Sigmoid colon (tissue), 4 donors: ENCODE results near the gene FUT9.

Source experiments
- EP300 ChIP-seq, 4 donors: sonication (generic); formaldehyde crosslinking; IDR thresholded peaks; one replicate each; pipeline ENCODE4 v1.6.1; 2017; ENCODE audit warnings: antibody characterized with exemption in 4 of 4
- POLR2A ChIP-seq, 2 donors: fragments of 450-650 bp; IDR thresholded peaks; one replicate each; pipeline ENCODE4 v1.6.1; 2016; ENCODE audit warnings: antibody characterized with exemption in 2 of 2, mild to moderate bottlenecking in 2 of 2, moderate library complexity in 2 of 2
- POLR2AphosphoS5 ChIP-seq, 4 donors: sonication (generic); formaldehyde crosslinking; IDR thresholded peaks; one replicate each; pipeline ENCODE4 v1.6.1; 2017; ENCODE audit warnings: antibody characterized with exemption in 4 of 4
- TF ChIP-seq, protein P1 (sequence below), 4 experiments: fragments of 450-650 bp in 3 of 4; fragments of 200-600 bp in 1 of 4; IDR thresholded peaks; one replicate each; pipeline ENCODE4 v1.5.1; 2016 to 2019; ENCODE audit warnings: antibody characterized with exemption in 4 of 4, mild to moderate bottlenecking in 3 of 4, moderate library complexity in 2 of 4

DNA sequence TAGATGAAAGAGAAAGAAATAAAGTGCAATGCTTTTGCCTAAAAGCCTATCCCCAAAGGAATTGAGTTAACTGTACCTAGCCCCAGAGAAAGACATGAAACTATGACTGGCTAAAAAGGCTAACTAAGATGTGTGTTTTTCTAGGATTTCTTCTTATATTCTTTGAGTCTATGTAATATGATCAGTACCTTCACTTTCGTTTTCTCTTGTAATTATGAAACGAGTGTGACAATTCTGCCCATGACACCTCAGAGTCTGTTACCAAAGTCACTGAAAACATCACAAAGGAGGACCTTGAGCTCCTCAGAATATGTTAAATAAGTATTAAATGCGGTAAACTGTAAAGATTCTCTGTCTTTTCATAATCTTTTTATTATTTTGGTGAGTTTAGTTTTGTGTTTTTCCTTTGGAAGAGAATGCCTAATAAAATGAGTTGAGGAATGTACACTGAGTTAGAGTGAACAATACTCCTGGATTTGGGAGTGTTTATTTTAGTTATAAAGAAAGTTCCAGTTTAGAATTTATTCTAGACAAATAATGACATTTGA, 141.3 kb downstream of the FUT9 start:
- TF ChIP-seq, protein P1, sequence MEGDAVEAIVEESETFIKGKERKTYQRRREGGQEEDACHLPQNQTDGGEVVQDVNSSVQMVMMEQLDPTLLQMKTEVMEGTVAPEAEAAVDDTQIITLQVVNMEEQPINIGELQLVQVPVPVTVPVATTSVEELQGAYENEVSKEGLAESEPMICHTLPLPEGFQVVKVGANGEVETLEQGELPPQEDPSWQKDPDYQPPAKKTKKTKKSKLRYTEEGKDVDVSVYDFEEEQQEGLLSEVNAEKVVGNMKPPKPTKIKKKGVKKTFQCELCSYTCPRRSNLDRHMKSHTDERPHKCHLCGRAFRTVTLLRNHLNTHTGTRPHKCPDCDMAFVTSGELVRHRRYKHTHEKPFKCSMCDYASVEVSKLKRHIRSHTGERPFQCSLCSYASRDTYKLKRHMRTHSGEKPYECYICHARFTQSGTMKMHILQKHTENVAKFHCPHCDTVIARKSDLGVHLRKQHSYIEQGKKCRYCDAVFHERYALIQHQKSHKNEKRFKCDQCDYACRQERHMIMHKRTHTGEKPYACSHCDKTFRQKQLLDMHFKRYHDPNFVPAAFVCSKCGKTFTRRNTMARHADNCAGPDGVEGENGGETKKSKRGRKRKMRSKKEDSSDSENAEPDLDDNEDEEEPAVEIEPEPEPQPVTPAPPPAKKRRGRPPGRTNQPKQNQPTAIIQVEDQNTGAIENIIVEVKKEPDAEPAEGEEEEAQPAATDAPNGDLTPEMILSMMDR (IDR thresholded peaks at IDR 0.05): no peak
- TF ChIP-seq POLR2A (IDR thresholded peaks at IDR 0.05) (no peak), EP300 (IDR thresholded peaks at IDR 0.05) (no peak), POLR2AphosphoS5 (IDR thresholded peaks at IDR 0.05) (no peak)
